AG04449 (cell line): ENCODE measurements around the gene KANSL2.

Experiments used
- CTCF ChIA-PET: fragments of 350-600 bp; formaldehyde crosslinking; extraction: SDS; loops from one replicate; lab custom pipeline; 2021; ENCODE audit warnings: antibody characterized with exemption; lab: Yijun Ruan, JAX
- POLR2A ChIA-PET: fragments of 400-600, 350-600 bp; formaldehyde crosslinking; extraction: SDS; loops from one replicate; lab custom pipeline; 2020; ENCODE audit warnings: antibody characterized with exemption, inconsistent platforms; lab: Yijun Ruan, JAX
- DNase-seq: peaks from one replicate; pipeline ENCODE4 v3.0.0-alpha.2; 2010; ENCODE audit warnings: low read depth, low spot score
- H3K4me3 ChIP-seq: 2 replicates; pipeline ENCODE4 v1.5.1; 2011; ENCODE audit warnings: low read depth, mild to moderate bottlenecking, control low read depth, low read length
- TF ChIP-seq, protein P1 (sequence below): IDR thresholded peaks from one replicate; pipeline ENCODE4 v1.5.1; 2011; ENCODE audit warnings: mild to moderate bottlenecking, moderate library complexity, low read length, control low read depth, inconsistent platforms; ENCODE audit not compliant: insufficient read depth; ENCODE audit errors: missing control alignments

KANSL2 gene

DNA sequence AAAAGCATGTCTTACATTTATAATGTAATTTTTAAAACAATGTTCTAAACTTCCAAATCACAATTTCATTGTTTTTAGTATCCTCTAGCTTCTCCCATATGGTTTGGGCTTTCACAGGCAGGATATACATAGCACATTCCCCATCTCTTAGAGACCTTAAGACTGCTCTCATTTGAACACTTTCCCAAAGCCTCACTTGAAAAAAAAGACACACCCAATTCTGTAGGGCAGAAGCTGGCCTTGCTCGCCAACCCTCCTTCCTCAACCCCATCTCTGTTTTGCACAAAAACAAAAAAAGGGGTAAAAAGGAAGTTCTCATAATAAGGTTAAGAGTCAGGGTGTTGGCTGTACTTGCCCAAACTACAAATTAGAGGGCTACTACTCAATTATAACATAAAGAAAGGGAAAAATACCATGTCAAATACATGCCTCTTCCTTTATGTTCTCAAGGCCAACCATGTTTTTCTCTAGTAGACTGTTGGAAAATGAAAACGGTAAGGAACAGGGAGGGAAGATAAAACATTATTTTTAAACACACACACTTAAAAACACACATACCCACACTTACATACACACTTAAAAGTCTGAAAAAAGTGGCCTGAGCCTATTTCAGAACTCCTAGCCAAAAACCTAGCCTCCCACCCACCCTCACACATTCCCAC lies 9.9 kb upstream of the KANSL2 start:
- ChIA-PET POLR2A (no interaction called here), CTCF (interaction anchor here (1.3 kb wide), 1 partner anchor 9 kb away, joined by 5 read pairs; the partner anchor contains the start of gene KANSL2)
- DNase-seq, result no peak
- TF ChIP-seq, protein P1, sequence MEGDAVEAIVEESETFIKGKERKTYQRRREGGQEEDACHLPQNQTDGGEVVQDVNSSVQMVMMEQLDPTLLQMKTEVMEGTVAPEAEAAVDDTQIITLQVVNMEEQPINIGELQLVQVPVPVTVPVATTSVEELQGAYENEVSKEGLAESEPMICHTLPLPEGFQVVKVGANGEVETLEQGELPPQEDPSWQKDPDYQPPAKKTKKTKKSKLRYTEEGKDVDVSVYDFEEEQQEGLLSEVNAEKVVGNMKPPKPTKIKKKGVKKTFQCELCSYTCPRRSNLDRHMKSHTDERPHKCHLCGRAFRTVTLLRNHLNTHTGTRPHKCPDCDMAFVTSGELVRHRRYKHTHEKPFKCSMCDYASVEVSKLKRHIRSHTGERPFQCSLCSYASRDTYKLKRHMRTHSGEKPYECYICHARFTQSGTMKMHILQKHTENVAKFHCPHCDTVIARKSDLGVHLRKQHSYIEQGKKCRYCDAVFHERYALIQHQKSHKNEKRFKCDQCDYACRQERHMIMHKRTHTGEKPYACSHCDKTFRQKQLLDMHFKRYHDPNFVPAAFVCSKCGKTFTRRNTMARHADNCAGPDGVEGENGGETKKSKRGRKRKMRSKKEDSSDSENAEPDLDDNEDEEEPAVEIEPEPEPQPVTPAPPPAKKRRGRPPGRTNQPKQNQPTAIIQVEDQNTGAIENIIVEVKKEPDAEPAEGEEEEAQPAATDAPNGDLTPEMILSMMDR, result no peak
- no peak overlapping the region for H3K4me3 ChIP-seq

DNA sequence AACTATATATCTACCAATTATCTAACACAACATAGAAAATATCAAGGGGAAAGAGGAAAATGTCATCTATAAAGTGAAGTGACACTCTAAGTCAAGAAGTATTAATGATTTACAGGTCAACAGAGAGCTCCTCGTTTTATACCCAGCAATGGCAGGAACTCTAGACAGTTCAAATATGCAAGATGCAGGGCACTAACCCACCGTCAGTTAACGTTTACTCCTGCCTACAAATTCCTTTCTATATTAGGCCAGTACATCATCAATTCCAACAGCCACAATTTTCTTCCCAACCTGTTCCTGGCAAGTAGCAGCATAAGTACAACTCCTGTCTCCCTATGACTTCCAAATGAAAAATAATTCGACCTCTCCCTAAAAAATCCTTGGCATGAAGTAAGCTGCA lies 9.0 kb upstream of the KANSL2 start:
- POLR2A ChIA-PET, result no interaction called here
- CTCF ChIA-PET, result interaction anchor here (0.6 to 1.3 kb wide), 2 partner anchors 9 to 211 kb away, joined by 3 to 5 read pairs; partner anchors contain the start of gene KANSL2
- DNase-seq, result no peak

DNA sequence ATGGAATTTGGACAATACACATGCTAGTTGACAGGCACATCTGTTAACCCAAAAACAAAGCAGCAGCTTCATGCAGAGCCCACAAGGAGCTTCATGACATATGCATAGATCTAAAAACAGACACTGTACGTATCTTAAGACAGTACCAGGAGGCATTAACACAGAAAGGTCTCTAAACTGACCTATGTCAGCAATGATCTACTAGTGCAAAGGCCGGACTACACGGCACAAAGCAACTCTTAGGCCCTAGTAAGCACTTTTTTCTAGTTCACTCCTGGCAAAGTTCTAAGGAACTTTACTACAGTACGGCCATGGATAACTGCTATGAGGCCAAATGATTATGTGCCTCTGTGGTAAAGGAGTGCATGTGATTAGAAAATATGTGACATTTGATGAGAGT lies 8.4 kb upstream of the KANSL2 start:
- TF ChIP-seq, protein P1, result no peak
- no peak overlapping the region for H3K4me3 ChIP-seq
- ChIA-PET CTCF (interaction anchor here (0.6 to 1.3 kb wide), 2 partner anchors 8 to 13 kb away, joined by 3 to 5 read pairs; partner anchors contain the start of gene KANSL2), POLR2A (no interaction called here)
- no peak for DNase-seq

More for the DNA sequence above, 9.0 kb upstream of the KANSL2 start:
- no peak overlapping the region for H3K4me3 ChIP-seq
- TF ChIP-seq, protein P1, result no peak

DNA sequence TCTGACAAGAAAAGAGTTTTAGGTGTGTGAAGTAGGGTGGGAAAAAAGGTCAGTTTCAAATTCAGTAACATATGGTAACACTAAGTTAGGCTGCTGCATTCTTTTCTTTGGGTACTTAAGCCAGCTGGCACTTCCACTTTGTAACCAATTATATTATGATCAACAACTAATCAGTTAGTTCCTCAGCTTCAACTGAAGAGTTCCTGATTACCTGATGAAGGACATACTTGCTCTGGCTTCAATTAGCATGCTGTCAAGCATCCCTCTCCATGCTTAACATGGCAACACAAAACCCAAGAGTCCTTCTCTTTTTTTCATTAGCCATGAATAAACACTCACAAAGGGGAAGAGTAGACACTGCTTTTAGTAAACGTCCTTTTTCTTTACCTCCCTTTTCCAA lies 6.8 kb upstream of the KANSL2 start:
- no peak for DNase-seq
- ChIA-PET CTCF (no interaction called here), POLR2A (no interaction called here)
- TF ChIP-seq, protein P1, result no peak
- H3K4me3 ChIP-seq, result no peak overlapping the region

DNA sequence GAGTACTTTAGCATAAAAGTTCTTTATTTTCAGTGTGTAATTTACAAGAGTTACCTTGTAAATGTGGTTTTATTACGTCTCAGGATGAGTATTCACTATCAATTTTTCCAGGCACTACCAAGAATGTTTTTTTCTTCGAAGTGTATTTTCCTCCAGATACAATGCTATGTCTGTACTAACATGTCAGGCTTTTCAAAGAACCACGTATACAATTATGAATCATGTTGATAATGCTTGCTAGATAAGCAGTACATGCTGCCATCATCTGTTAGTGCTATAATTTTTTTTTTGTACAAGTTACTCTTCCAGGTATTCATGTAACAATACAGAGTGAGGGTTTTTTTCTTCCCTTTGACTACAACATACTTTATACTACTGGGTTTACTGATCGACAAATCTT lies 5.6 kb upstream of the KANSL2 start:
- DNase-seq, result no peak
- POLR2A ChIA-PET, result no interaction called here
- CTCF ChIA-PET, result no interaction called here
- TF ChIP-seq, protein P1, result no peak
- H3K4me3 ChIP-seq, result no peak overlapping the region

DNA sequence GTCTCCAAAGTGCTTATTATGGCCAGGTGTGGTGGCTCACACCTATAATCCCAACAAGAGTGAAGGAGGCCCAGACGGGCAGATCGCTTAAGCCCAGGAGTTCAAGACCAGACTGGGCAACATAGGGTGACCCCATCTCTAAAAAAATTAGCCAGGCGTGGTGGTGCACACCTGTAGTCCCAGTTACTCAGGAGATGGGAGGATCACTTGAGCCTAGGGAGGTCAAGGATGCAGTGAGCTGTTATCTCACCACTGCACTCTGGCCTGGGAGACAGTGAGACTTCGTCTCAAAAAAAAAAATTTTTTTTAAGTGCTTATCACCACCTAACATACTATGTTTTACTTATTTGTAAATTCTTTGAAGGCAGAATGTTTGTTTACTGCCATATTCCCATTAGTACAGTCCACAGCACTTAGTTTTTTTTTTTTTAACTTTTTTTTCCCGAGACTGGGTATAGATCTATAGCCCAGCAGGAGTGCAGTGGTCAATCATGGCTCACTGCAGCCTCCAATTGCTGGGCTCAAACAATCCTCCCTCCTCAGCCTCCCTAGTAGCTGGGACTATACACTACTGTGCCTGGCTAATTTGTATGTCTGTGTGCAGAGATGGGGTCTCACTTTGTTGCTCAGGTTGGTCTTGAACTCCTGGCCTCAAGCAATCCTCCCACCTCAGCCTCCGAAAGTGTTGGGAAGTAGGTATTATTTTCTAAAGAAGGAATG lies 4.7 kb upstream of the KANSL2 start:
- POLR2A ChIA-PET, result no interaction called here
- H3K4me3 ChIP-seq, result no peak overlapping the region
- CTCF ChIA-PET, result no interaction called here
- TF ChIP-seq, protein P1, result no peak
- no peak for DNase-seq
